Caco-2 (cell line): ENCODE results near the gene C2orf42. TPM values are rescaled to one million over a fixed set of nuclear protein-coding genes. Genes with fewer than 3 reads are reported as not detected.
"Not testable (repeated sequence)": the region's sequence is repeated elsewhere in the genome, so short reads cannot be mapped to it uniquely, and the experiment has no call there.

Experiments
- BruUV-seq: library from RNA; stranded (reverse); fragments of 400-500 nt; replicated peaks from 2 replicates; lab custom pipeline; 2021; lab: Mats Ljungman, UMichigan
- CTCF ChIA-PET: fragments of 300-600 bp; sonication (Branson Sonifier 250); formaldehyde crosslinking; loops from one replicate; lab custom pipeline; 2022; ENCODE audit warnings: antibody characterized with exemption; lab: Charles Lee
- POLR2A ChIA-PET: fragments of 300-600 bp; sonication (Branson Sonifier 250); formaldehyde crosslinking; loops from one replicate; lab custom pipeline; 2022; ENCODE audit warnings: antibody characterized with exemption; lab: Charles Lee
- DNase-seq, 2 experiments: peaks; one replicate each; pipeline versions ENCODE4 v3.0.0 to v3.0.0-alpha.2; 2020 to 2022
- H3K27me3 ChIP-seq: replicated peaks from 2 replicates; pipeline ENCODE4 v1.6.0; 2011; ENCODE audit warnings: low read length; ENCODE audit not compliant: control insufficient read depth, insufficient read depth
- H3K36me3 ChIP-seq: 2 replicates; pipeline ENCODE4 v1.5.1; 2011; ENCODE audit warnings: low read length; ENCODE audit not compliant: control insufficient read depth, insufficient read depth
- H3K4me1 ChIP-seq: fragments of 250-450 bp; sonication (Bioruptor Pico); 2 replicates; pipeline ENCODE4 v1.5.1; 2020; ENCODE audit warnings: mild to moderate bottlenecking
- H3K4me3 ChIP-seq: 2 replicates; pipeline ENCODE4 v1.5.1; 2011; ENCODE audit warnings: low read depth, mild to moderate bottlenecking, control low read depth, low read length
- H3K9me3 ChIP-seq: fragments of 250-450 bp; sonication (Bioruptor Pico); 2 replicates; pipeline ENCODE4 v1.5.1; 2020; ENCODE audit warnings: mild to moderate bottlenecking, moderate library complexity
- H3K27ac Mint-ChIP-seq: one replicate; pipeline ENCODE4 v1.8.0; 2022; ENCODE audit warnings: mixed read lengths; ENCODE audit not compliant: unreplicated experiment
- H3K27me3 Mint-ChIP-seq: one replicate; pipeline ENCODE4 v1.8.0; 2022; ENCODE audit warnings: mixed read lengths; ENCODE audit not compliant: insufficient read depth, unreplicated experiment
- H3K36me3 Mint-ChIP-seq: one replicate; pipeline ENCODE4 v1.8.0; 2022; ENCODE audit warnings: mild to moderate bottlenecking, mixed read lengths; ENCODE audit not compliant: insufficient read depth, unreplicated experiment
- H3K4me1 Mint-ChIP-seq: one replicate; pipeline ENCODE4 v1.8.0; 2022; ENCODE audit warnings: low read depth, mixed read lengths; ENCODE audit not compliant: unreplicated experiment
- H3K4me3 Mint-ChIP-seq: one replicate; pipeline ENCODE4 v1.8.0; 2022; ENCODE audit warnings: mild to moderate bottlenecking, moderate library complexity, mixed read lengths; ENCODE audit not compliant: unreplicated experiment
- H3K9me3 Mint-ChIP-seq: one replicate; pipeline ENCODE4 v1.8.0; 2022; ENCODE audit warnings: mixed read lengths; ENCODE audit not compliant: unreplicated experiment
- intact Hi-C: fragments of 100-400 bp; cut with micrococcal nuclease; formaldehyde crosslinking; loops from one replicate; pipeline ENCODE4 v1.10.0; 2022; ENCODE audit not compliant: unreplicated experiment
- total RNA-seq: library from RNA; stranded (reverse); gene quantifications from 2 replicates; pipeline ENCODE4 v1.2.3, GENCODE V29; 2022
- TF ChIP-seq, protein P1 (sequence below), 2 experiments: fragments of 200-600 bp in 1 of 2; IDR thresholded peaks; 1 replicate in 1 of 2; 2 replicates in 1 of 2; pipeline versions ENCODE4 v1.5.1 to v1.8.0; 2011 to 2022; ENCODE audit warnings: antibody characterized with exemption in 1 of 2, control low read depth in 1 of 2, inconsistent platforms in 1 of 2, low read depth in 1 of 2, low read length in 1 of 2, mild to moderate bottlenecking in 1 of 2, moderate library complexity in 1 of 2; ENCODE audit not compliant: insufficient read depth in 1 of 2, severe bottlenecking in 1 of 2, unreplicated experiment in 1 of 2

Gene C2orf42
- total RNA-seq, 1 experiment from 2014 or later = 14.8 TPM

GRCh38 chr2:70226781-70227180 lies 36.0 kb upstream of the C2orf42 start:
- H3K9me3 Mint-ChIP-seq = no peaks in the 10 kb centered on the region
- ChIA-PET CTCF (no interaction called here), POLR2A (no interaction called here)
- H3K36me3 Mint-ChIP-seq = peaks cover 86% of the 10 kb centered on the region
- H3K27me3 Mint-ChIP-seq = no peaks in the 10 kb centered on the region
- no TSS peak for BruUV-seq
- Histone ChIP-seq H3K4me1 (no peaks in the 10 kb centered on the region), H3K4me3 (no peak overlapping the region), H3K36me3 (peaks cover 5% of the 10 kb centered on the region), H3K9me3 (no peaks in the 10 kb centered on the region), H3K27me3 (no peaks in the 10 kb centered on the region)
- no peak for DNase-seq
- intact Hi-C loops = no loop called here
- H3K4me3 Mint-ChIP-seq = no peak overlapping the region
- H3K27ac Mint-ChIP-seq = no peak overlapping the region
- no peaks in the 10 kb centered on the region for H3K4me1 Mint-ChIP-seq
- TF ChIP-seq, protein P1, sequence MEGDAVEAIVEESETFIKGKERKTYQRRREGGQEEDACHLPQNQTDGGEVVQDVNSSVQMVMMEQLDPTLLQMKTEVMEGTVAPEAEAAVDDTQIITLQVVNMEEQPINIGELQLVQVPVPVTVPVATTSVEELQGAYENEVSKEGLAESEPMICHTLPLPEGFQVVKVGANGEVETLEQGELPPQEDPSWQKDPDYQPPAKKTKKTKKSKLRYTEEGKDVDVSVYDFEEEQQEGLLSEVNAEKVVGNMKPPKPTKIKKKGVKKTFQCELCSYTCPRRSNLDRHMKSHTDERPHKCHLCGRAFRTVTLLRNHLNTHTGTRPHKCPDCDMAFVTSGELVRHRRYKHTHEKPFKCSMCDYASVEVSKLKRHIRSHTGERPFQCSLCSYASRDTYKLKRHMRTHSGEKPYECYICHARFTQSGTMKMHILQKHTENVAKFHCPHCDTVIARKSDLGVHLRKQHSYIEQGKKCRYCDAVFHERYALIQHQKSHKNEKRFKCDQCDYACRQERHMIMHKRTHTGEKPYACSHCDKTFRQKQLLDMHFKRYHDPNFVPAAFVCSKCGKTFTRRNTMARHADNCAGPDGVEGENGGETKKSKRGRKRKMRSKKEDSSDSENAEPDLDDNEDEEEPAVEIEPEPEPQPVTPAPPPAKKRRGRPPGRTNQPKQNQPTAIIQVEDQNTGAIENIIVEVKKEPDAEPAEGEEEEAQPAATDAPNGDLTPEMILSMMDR (IDR thresholded peaks at IDR 0.05; ENCODE audit: insufficient read depth in 1 of 2, low read depth in 1 of 2, low read length in 1 of 2, severe bottlenecking in 1 of 2, unreplicated experiment in 1 of 2) = no peak

GRCh38 chr2:70223305-70223704 lies 32.5 kb upstream of the C2orf42 start:
- H3K27me3 Mint-ChIP-seq, BruUV-seq, H3K4me1 Mint-ChIP-seq, DNase-seq, H3K27me3 ChIP-seq, CTCF ChIA-PET, H3K27ac Mint-ChIP-seq, intact Hi-C loops, H3K4me1 ChIP-seq, H3K4me3 Mint-ChIP-seq, H3K9me3 ChIP-seq, H3K36me3 ChIP-seq, H3K4me3 ChIP-seq, H3K9me3 Mint-ChIP-seq, POLR2A ChIA-PET: not testable (repeated sequence)
- H3K36me3 Mint-ChIP-seq = peaks cover 88% of the 10 kb centered on the region

GRCh38 chr2:70214953-70215549 lies 24.2 kb upstream of the C2orf42 start:
- peaks cover 77% of the 10 kb centered on the region for H3K36me3 Mint-ChIP-seq
- no peaks in the 10 kb centered on the region for H3K4me1 Mint-ChIP-seq
- Histone ChIP-seq H3K9me3 (no peaks in the 10 kb centered on the region), H3K4me3 (no peak overlapping the region), H3K4me1 (no peaks in the 10 kb centered on the region), H3K36me3 (peaks cover 3% of the 10 kb centered on the region), H3K27me3 (no peaks in the 10 kb centered on the region)
- intact Hi-C loops = no loop called here
- H3K9me3 Mint-ChIP-seq = no peaks in the 10 kb centered on the region
- H3K27ac Mint-ChIP-seq = no peak overlapping the region
- TF ChIP-seq, protein P1 (IDR thresholded peaks at IDR 0.05; ENCODE audit: insufficient read depth in 1 of 2, low read depth in 1 of 2, low read length in 1 of 2, severe bottlenecking in 1 of 2, unreplicated experiment in 1 of 2) = no peak
- ChIA-PET CTCF (interaction anchor here (0.7 to 1.1 kb wide), 2 partner anchors 9 to 24 kb away, joined by 3 read pairs; partner anchors contain the start of gene C2orf42), POLR2A (no interaction called here)
- no peak overlapping the region for H3K4me3 Mint-ChIP-seq
- no TSS peak for BruUV-seq
- H3K27me3 Mint-ChIP-seq = no peaks in the 10 kb centered on the region
- DNase-seq = no peak
